Hematopoietic multipotent progenitor cell treated with erythropoietin and hydrocortisone succinate and interleukin-3 and kit ligand, for 17 days (in vitro differentiated cells): ENCODE data around the gene EPB41L3.

ENCODE experiments used
- DNase-seq: peaks from one replicate; pipeline ENCODE4 v3.0.0-alpha.2; 2015; ENCODE audit warnings: low spot score

Gene EPB41L3

DNA sequence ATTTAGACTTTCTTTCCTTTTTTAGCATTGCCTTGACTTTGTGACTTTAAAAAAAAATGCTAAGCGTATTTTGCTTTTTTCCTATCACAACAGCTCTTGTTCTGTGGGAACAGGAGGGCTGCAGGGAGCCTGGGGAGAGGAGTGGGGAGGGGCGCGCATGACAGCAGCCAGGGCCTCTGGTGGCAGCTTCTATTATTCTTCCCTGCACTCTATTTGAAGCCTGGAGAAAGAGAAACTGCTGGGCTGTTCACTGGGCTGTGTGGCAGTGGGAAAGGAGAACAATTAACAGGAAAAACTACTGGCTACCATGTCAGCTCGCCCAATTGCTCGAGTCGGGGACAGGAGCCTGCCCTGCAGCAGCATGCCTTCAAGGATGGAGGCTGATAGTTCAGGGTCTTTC is 129.3 kb downstream of the EPB41L3 start:
- no peak for DNase-seq

DNA sequence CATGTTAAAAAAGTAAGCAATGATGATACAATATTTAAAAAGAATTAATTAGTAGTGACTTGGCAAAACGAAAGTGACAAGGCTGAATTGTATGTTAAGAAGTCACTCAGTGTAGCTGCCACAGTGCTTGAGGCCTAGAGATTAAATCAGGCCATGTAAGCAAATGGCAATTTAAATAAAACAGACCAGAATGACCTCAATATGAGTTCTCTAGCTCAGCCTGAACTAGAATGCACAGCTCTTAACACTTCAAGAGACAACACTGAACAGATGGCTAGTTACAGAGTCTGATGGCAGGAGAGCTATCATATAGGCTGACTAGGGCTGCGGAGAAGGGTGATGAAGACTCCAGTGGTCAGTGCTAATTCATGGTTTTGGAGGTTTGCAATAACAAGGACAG is 130.3 kb downstream of the EPB41L3 start:
- DNase-seq = no peak

DNA sequence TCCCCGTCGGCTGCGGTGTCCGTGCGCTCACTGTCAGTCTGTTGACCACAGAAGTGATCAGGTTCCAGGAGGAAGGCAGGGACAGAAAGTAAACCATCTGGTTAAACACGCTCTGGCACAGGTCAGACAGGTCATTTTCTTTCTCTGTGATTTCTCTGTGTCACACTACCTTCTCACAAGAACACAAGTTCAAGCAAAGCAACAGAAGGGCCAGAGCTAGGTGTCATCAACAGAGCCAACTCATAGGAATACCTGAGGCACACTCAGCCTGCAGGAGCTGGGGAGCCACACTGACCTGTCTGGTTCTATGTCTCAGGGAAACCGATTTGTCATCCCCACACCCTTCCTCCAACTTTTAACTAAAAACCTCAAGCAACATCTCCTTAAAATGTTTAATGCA is 133.2 kb downstream of the EPB41L3 start:
- no peak for DNase-seq

DNA sequence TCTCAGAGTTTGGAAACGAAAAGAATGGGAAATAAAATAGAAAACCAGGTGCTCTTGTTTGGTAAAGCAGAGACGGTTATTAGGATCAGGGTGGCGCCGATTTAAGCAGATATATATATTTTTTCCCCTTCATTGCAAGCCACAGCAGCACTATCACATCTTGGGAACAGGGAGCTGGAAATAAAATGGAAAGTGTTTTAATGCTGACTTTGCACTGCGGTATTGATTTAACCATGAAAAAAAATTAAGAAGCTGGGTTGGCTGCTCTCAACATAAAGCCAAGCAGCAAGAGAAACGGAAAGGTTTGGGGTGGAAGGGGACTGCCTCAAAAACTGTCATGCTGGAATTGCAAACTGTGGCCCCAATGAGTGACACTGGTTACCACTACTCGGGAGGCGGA is 145.5 kb downstream of the EPB41L3 start:
- no peak for DNase-seq

DNA sequence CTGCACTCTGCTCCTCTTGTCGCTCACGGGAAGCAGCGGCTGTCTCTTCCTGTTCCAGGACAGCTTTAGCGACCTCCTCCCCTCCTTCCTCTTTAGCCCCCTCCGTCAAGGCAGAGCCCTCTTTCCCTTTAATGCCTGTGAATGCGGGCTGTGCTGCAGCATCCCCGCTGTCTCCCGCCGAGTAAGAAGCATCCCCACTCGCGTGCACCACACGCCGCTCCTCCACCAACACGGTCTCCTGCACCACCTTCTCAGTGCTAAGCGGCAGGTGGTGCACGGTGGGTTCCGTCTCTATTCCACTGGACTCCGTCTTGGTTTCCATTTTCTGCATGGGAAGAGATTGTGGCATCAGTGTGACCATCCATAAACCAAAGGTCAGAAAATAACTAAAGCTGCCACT is 146.7 kb downstream of the EPB41L3 start:
- no peak for DNase-seq

DNA sequence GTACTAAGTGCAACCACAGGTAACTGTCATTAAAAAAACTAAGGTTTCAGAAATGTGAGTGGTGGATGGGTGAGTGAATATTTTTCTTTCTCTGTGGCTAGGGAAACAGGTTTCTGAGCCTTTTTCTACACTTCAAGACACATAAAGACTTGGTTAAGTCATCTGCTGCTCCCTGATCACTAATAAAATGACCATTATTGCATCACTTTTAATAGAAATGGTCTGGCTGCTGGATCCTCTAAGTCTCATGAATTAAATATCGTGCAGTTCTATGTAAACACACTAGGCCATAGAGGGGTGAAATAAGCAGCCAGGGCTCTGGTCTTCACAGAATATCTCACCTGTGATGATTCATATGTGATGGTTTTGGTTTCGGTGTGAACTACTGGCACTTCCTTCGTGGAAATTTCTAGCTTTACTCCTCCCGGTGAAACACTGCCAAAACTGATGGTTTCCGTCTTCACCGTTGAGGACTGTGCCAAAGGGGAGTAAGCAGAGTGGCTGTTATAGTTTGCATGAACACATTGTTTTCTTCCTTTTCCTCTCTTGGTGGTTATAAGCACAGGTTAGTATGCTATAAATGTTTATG is 147.8 kb downstream of the EPB41L3 start:
- DNase-seq = no peak

DNA sequence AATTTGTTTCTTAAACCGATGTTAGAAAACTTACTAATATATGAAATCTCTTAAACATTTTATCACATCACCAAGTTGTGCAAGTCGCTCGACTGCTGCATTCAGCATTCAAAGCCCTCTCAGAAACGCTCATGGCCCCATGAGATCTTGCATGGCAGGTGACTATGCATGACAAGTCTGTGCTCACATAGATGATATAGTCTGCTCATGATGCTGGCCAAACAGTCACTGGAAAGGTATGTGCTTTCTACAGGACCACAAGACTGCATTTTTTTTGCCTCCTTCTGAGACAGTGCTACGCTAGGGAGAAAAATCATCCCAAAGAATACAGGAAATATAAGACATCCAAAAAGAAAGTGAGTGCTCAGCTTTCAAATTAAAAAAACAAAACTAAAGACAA is 150.0 kb downstream of the EPB41L3 start:
- DNase-seq = no peak

DNA sequence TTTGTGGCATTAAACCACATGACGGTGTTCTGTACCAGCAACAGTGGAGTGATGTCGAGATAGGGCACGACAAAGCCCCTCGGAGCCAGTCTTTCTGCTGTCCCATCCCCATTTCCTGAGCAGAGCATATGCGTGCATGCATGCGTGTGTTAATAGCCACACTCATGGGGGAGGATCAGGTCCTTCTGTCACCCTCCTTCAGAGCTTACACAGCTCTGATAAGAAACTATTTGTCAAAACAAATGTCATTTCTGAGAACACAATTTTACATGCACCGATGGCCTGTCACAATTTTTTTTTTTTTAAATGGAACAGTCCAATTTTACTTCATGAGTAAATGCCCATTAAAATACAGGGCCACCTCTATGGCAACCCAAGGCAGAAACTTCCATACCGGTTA is 152.4 kb downstream of the EPB41L3 start:
- DNase-seq = no peak

DNA sequence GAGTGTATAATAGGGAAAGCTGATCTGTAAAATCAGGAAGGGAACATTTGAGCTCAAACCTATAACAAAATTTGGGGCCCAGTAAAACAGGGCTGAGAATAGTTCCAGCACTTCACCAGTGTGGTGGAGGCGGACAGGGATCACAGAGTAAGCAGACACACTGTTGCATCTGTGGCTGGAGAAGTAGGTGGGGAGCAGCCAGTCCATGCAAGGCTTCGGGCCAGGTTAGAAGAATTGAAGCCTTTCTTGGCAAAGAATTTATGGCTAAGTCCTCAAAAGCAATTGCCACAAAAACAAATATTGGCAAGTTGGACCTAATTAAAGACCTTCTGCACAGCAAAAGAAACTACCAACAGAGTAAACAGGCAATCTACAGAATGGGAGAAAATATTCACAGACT is 154.4 kb downstream of the EPB41L3 start:
- DNase-seq = no peak

DNA sequence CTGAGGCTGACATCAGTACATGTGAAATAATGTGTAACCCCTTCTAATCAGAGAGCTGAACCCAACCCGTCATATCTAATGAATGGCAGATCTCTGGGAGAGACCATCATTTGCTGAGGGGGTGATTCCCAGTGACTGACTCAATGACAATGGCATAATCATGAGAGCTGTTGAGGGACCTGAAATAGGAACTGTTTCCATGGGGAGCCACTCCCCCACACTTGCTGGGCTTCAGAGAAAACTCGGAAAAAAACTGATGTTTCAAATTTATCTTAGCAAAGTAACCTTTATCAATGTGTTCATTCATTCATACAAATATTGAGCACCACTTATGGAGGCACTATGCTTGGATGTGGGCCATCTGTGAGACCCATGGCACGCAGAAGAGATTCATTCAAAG is 154.9 kb downstream of the EPB41L3 start:
- DNase-seq = no peak

DNA sequence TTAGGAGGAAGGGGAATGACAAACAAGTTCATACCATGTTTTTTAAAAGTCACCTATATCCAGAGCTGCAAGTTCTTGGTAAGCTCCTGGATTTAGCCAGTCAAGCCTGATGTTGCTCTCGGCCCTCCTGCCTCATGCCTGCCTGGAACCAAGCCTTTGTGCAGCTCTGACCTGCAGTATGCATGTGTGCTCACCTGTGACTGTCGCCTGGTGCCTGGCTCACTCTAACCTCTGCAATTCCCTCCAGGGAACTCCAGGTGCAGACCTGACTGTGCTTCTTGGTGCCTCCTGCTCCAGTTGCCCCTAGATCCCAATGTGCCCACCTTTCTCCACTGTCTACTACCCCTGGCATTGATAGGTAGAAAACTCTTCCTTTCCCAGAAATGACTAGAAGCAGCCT is 163.2 kb downstream of the EPB41L3 start:
- DNase-seq = no peak

DNA sequence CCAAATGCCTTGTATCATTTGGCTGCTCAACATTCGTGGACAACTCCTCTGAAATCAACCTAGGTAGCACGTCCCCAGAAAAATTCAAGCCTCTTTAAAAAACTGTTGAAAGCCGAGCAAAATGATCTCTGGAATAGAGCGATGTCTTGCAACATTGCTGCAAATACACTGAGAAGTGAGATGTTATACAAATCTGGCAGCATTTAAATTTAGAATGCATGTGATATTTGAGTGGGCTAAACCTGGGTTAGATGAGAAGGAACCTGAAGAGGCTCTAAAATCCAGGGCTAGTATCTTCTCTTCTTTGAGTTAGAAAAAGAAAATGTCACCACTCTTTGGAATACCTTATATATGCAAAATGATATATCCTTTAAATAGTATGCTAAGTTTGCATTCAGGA is 166.8 kb downstream of the EPB41L3 start:
- no peak for DNase-seq

DNA sequence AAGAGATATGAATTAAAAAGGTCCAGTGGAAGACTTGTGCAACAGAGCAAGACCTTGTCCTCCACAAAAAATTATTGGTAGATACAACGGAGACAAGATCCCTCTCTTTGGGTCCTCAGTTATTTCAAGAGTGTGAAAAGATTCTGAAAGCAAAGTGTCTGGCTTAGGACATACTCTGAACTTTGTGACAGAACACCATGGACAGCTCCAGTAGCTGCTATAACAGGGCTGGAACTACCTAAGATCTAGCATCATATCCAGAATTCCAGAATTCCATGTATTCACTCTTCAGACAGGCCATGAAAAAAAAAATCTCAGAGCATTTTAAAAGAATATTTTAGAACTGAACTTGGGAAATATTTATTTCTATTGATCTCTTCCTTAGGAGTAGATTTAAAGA is 173.5 kb downstream of the EPB41L3 start:
- no peak for DNase-seq

DNA sequence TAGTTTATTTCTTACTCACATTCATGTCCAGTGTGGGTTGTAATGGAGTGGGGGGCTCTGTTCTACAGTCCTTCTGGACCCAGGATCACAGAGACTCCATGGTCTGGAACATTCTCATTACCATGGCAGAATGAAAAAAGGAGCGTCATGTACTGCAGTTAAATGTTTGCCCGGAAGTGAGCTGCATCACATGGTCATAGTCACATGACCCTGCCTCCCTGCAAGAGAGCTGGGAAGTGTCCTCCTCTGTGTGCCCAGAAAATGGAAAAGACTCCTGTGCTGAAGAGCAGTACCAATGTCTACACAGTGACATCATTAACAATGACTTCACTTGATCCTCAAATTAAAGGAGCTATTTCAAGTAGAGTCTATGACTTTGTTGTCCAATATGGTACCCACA is 174.3 kb downstream of the EPB41L3 start:
- no peak for DNase-seq

DNA sequence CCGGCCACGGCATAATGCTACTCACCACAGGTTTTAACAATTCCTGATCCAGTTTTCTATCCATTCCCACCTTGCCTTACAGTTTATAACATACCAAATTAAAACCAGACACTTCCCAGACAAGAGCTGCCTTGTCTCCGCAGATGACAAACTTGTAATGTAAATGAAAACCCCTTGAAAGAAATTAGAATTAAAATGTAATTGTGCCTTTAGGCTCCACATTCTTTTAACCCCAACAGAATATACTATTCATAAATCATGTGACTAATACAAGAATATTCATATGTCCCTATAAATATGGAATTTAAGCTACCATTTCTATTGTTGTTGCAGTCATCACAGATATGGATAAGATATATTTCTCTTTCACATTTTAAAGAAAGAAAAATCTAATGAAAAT is 178.4 kb downstream of the EPB41L3 start:
- DNase-seq = no peak

DNA sequence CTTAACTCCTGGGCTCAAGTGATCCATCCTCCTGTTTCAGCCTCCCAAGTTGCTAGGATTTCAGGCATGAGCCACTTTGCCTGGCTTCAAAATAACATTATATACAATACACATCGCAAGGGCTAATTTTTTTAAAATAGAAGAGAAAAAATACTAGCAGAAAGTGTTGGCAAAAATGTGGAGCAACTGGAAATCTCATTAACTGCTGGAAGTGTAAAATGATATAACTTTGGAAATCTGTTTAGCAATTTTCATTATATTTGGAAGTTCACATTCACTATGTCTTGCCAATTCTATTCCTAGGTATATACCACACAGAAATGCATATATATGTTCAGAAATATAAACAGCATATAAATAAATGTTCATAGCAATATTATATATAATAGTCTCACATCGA is 193.2 kb downstream of the EPB41L3 start:
- no peak for DNase-seq
